Panc1 (cell line): ENCODE data around the gene CCM2.

ENCODE experiments used
- CTCF ChIP-seq: fragments of 450-650 bp; IDR thresholded peaks from 2 replicates; pipeline ENCODE4 v1.5.1; 2017; ENCODE audit warnings: mild to moderate bottlenecking
- POLR2AphosphoS5 ChIP-seq: IDR thresholded peaks from 2 replicates; pipeline ENCODE4 v1.6.1; 2012; ENCODE audit warnings: mild to moderate bottlenecking, low read depth, low read length, moderate library complexity
- REST ChIP-seq, 2 experiments: IDR thresholded peaks; 2 replicates each; pipeline ENCODE4 v1.6.1; 2011 to 2012; ENCODE audit warnings: low read depth in 2 of 2, control low read depth in 1 of 2, low read length in 1 of 2, mild to moderate bottlenecking in 1 of 2, moderate library complexity in 1 of 2; ENCODE audit not compliant: insufficient read depth in 1 of 2
- SIN3A ChIP-seq: IDR thresholded peaks from 2 replicates; pipeline ENCODE4 v1.6.1; 2012; ENCODE audit warnings: low read depth, mild to moderate bottlenecking, low read length, moderate library complexity, borderline replicate concordance; ENCODE audit not compliant: insufficient read depth

GRCh38 chr7:45102785-45103712 lies 103.0 kb downstream of the CCM2 start:
- TF ChIP-seq SIN3A = no peak
- TF ChIP-seq CTCF = no peak
- TF ChIP-seq REST (IDR thresholded peaks at IDR 0.05; ENCODE audit: insufficient read depth in 1 of 2, low read depth in 2 of 2, low read length in 1 of 2) = no peak
- no peak for TF ChIP-seq POLR2AphosphoS5
